HG02642 (cell line): Measurements from ENCODE around the gene AKR7A3.
A peak's percentile ranks its signal among the peaks of the same experiment; 100 is the strongest.
"Not testable (repeated sequence)": the region's sequence is repeated elsewhere in the genome, so short reads cannot be mapped to it uniquely, and the experiment has no call there.

Experiments
- ATAC-seq: cut with Tn5 transposase; IDR thresholded peaks from one replicate; pipeline ENCODE4 v1.9.1; 2021; ENCODE audit warnings: mild to moderate bottlenecking; ENCODE audit not compliant: unreplicated experiment, poor library complexity

The AKR7A3 gene

DNA sequence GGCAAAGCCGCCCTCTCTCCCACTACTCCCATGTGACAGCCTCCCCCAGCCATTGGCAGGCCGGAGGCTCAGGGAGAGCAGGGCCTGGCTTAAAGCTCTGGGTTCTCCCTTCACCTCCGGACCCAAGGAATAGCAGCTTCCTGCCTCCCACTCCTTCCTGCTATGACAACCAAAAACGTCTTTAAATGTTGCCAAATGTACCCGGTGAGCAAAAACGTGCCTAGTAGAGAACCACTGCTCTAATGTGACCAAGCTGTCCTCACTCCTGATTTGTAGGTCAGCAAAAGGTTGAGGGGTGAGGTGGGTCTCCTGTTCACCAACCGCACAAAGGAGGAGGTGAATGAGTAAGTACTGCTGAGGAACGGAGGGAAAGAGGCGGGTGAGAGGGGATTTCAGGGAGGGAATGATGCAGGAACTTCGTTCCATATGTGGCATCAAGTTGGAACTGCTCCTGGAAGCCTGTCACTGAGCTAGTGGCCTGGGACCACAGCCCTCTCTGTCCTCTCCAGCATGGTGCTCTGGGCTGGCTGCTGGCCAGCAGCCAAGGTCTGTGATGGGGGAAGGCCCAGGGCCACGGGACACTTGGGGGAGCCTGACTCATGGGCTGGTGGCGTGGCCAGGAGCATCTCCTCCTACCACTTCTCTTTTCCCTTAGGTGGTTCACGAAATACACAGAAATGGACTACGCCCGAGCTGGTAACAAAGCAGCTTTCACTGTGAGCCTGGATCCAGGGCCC, 31.2 kb downstream of the AKR7A3 start:
- ATAC-seq: no peak

DNA sequence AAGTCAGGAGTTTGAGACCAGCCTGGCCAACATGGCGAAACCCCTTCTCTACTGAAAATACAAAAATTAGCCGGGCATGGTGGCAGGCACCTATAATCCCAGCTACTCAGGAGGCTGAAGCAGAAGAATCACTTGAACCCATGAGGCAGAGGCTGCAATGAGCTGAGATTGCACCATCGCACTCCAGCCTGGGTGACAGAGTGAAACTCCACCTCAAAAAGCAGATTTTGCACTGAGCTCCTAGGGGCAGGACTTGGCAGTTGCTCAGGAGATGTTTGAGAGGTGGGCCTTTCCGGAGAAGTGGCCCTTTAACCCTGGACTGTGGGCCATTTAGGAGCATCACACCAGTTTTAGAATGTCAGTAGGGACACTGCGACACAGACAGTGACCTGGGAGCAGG, 32.3 kb downstream of the AKR7A3 start:
- ATAC-seq: not testable (repeated sequence)

DNA sequence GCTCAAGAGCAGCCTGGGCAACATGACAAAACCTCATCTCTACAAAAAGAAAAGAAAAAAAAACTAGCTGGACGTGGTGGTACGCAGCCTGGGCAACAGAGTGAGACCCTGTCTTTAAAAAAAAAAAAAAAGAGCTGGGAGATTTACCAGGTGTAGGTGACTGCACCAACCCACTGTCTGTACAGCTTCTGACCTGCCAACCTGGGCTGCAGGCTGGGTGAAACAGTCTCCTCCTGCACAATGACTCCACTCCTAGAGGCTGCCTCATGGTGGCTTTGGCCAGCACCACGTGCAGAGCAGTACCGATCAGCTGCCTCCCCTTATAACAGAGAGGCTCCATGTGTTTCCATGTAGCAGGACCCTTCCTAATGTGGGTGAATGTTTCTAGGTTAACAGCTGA, 33.3 kb downstream of the AKR7A3 start:
- ATAC-seq: no peak

DNA sequence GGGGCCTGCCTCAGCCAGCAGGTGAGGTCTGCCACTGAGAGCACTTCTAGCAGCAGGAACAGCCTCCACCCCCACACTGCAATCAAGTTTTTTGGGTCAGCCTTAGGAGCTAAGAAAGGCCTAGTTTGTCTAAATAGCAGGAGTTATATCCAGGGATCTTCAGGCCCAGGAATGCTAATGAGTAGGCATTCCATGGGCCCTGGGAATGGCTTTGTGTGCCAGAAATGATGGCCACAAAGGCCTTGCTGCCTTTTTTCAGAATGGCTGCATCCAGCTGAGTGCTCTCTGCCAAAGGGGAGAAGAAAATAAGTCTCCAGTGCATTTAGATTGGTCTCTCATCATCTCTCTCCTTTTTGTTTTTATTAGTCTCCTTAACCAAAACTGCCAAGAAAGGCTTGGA, 34.2 kb downstream of the AKR7A3 start:
- no peak for ATAC-seq

DNA sequence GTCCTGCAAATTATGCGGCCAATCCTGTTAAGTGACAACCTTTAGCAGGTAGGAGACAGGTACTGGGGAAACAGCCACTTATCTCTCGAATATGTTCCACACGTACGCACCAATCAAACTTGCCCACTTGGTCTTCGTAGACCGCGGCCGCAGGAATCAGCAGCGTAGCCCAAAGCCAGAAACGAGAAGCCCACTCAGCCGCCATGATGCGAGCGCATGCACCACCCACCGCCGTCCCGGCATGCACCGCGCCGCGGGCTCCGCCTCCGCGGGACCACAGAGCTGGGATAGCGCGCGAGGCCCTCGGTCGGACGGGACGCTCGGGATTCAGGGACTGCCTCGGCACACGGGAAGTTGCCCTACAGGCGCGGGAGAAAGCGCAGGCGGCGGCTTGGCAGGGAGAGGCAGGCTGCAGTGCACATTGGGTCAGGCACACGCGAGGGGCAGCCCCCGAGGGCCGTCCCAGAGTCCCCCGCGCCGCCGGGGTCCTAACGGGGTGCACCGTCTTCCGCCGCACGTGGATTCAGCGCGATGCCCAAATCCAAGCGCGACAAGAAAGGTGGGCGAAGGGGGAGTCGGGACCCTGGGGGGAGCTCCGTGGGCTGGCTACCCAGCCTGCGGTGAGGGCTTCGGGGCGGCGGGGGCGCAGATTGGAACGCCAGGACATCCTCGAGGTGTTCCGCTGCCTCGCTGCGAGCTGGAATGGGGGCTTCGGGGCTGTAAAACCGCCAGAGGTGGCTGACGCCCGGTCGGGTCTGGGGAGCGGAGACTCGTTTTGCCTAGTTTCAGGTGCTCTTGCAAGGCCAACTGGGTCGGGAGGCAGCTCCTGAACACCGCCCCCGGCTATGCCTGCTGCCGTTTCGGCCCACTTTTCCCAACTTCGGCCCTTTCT, 37.0 kb downstream of the AKR7A3 start, which contains the start of the genes EMC1 and MRTO4:
Gene EMC1, minus strand, starts transcription at position 220 of the 892 bp plus-strand sequence. Its CDS starts 15 bp downstream, at position 205.
Gene MRTO4, plus strand, starts transcription at position 501 of the 892 bp plus-strand sequence. Its CDS starts 31 bp downstream, at position 532.
- ATAC-seq: peak; percentile 90

DNA sequence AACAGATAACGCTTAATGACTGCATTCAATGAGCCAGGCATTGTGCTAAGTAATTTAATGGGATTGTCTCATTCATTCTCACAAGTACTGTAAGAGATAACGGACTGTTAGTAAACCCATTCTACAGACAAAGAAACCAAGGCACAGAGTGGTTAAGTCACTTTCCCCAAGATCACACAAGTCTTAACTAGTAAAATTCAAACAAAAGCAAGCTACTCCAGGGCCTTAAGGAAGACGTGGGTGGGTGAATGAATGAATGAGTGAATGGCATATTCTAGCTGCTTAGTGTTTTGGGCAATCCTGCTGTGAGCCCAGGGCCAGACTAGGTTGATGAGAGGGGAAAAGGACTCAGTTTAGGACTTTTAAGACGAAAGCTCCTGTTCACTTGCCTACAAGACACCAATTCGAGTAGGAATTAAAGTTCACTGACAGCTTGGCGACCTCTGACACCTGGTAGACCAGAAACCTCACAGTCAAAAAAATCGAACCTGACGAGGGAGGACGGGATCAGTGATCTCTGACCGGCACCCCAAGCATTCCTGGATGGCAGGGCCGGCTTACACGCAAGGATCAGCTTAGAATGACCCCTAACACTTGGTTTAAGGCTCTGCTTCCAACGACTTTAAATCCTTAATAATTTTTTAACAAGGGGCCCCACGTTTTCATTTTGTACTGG, 37.8 kb downstream of the AKR7A3 start:
- no peak for ATAC-seq

DNA sequence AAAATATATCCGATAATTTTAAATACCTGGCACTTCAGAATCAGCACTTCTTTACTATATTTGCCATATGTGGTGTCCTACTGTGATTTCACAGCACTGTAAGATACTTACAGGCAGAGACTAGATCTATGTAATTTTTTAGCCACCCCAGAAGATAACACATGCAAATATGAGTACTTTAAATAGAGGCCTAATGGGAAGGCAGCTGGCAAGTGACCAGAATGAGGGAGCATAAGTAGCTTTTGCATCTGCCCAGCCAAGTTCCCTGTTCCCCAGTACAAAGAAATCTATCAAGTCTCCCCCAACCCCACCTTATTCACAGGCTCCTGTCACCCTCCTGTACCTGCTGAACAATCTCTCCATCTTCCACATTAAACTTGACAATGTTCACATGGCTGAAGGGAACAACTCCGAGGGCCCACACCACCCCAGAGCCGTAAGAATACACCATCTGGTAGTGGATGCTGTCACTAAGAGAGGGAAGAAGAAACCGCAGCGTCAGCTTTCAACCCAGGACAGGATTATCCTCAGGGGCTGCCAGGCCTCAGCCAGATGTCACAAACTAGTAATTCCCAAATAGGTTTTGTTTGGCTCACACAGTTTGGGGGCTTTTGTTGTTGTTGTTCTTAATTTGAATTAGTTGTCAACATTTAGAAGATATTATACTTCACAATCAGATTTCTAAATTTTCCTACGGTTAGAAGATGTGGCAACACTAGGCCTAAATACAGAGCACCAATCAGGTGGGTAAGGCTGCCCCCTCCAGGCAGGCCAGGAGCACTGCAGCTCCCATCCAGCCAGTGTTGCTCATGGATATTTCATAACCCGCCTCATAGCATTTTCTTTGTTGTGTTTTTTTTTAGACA, 47.7 kb downstream of the AKR7A3 start:
- no peak for ATAC-seq

DNA sequence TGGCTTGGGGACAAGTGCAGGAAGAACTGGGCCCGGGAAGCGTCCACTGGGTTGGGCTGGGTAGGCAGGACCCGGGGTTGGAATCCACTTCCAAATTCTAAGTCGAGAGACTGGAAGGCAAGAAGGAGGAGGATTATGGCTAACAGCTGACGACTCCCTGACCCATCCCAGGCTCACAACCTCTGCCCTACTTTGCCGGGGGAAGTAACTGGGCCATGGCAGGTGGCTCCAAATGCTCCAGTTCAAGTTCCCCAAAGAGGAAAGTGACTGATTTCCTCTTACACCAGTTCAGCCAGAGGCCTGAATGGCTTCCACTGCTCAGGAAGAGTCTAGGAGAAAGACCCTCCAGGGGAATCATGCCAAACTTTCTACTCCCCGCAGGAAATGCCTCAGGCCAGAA, 48.7 kb downstream of the AKR7A3 start:
- ATAC-seq: no peak

DNA sequence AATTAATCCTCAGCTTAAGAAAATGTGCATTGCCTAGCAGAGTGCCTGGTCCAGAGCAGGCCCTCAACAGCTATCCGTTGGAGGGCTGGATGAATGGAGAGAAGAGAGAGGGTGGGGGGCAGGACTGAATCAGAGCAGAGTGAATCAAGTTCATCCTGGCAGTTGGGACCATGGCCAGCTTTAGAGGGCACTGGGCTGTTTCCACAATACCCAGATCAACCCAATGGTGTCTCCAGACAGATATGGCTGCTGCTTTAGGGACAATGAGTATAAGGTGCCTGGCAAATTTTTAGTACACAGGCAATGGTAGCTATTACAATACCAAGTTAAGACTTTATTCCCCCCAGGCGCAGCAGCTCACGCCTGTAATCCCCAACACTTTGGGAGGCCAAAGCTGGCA, 54.3 kb downstream of the AKR7A3 start:
- ATAC-seq: no peak
